Amniotic stem cell (primary cell): Measurements from ENCODE around the gene ATRNL1.
"Not testable (repeated sequence)": the region's sequence is repeated elsewhere in the genome, so short reads cannot be mapped to it uniquely, and the experiment has no call there.

Experiments used
- DNase-seq: peaks from one replicate; lab custom pipeline; 2025; lab: John Stamatoyannopoulos, UW

The ATRNL1 gene

DNA sequence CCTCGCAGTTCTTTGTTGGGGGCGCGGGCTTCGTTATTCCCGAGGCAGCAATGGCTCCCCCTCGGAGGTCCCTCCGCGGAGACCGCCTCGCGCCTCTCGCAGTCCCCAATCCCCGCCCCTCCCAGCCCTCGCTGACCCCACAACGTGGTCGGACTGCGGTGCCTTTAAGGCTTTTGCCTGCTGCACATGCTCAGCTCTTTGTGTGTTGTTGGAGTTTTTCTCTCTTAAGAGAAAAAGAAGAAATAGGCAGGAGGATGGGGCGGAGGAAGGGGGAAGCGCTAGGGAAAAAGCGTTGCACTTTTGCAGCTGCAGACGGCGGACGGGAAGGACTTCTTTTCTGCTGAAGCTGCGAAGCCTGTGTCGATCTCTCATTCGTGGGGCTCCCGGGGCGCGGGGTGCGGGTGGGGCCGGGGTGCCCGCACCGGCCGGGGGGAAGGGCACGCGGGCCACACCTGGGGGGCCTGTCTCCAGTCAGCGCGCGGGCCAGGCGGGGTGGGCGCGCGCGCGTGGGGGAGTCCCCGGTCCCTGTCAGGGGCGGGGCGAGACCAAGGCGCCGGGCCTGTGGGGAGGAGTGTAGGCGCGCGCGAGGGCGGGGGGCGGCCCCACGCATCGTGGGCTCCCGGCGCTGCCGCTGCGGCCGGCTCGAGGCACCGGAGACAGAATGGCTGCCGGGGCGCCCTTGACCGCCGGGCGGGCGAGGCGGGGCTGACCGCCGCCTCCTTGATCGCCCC is 445 bp upstream of the ATRNL1 start:
- DNase-seq, result peak; percentile 41

DNA sequence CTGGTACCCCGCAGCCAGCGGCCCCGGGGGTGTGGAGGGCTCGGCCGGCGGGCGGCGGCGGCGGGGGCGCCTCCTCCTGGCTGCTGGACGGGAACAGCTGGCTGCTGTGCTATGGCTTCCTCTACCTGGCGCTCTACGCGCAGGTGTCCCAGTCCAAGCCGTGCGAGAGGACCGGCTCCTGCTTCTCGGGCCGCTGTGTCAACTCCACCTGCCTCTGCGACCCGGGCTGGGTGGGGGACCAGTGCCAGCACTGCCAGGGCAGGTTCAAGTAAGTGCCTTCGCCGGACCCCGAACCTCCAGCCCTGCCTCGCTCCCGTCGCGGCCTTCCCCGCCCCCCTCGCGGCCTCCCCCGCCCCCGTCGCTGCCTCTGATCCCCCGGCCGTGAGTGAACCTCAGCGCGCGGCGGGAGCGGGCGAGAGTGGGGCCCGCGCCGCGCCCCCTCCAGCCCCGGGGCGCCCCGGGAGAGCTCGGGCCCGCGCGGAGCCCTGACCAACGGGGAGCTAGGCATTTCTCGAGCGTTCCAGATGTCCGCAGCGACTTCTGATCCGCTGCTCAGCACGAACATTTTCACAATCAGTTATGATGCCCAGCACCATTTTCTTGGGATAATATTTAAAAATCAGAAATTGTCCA is 727 bp downstream of the ATRNL1 start:
- DNase-seq, result no peak

GRCh38 chr10:115094416-115095140 is 1.4 kb downstream of the ATRNL1 start:
- no peak for DNase-seq

- DNase-seq, result no peak
These were observed 2.6 kb downstream of the ATRNL1 start for GRCh38 chr10:115095758-115096157.

GRCh38 chr10:115103700-115104099 is 10.5 kb downstream of the ATRNL1 start:
- no peak for DNase-seq

GRCh38 chr10:115105411-115105810 is 12.2 kb downstream of the ATRNL1 start:
- not testable (repeated sequence) for DNase-seq

DNA sequence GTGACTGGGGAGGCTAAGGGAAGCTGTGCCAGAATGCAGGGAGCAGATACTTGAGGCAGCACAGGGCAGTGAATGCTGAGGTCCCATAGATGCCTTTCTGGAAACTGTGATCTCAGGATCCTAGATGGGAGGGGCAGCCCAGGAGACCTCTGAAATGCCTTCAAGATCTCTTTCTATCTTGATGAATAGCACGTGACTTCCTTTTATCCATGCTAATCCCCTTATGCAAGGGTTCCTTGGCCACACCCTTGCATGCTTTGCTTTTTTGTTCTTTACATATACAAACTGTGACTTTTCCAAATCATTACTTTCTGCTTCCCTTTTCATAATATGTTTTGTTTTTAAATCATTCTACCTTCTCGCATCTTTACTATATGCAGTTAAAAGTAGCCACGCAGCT is 14.7 kb downstream of the ATRNL1 start:
- DNase-seq, result no peak

DNA sequence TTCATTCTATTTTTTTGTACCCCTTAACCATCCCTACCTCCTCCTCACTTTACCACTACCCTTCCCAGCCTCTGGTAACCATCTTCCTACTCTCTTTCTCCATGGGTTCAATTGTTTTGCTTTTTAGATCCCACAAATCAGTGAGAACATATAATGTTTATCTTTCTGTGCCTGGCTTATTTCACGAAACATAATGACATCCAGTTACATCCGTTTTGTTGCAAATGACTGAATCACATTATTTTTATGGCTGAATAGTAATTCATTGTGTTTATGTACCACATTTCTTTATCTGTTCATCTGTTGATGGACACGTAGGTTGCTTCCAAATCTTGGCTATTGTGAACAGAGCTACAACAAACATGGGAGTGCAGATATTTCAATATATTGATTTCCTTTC is 24.1 kb downstream of the ATRNL1 start:
- DNase-seq, result no peak

- DNase-seq, result no peak
These were observed 25.2 kb downstream of the ATRNL1 start for GRCh38 chr10:115118346-115118745.

GRCh38 chr10:115125505-115125904 is 32.3 kb downstream of the ATRNL1 start:
- no peak for DNase-seq

DNA sequence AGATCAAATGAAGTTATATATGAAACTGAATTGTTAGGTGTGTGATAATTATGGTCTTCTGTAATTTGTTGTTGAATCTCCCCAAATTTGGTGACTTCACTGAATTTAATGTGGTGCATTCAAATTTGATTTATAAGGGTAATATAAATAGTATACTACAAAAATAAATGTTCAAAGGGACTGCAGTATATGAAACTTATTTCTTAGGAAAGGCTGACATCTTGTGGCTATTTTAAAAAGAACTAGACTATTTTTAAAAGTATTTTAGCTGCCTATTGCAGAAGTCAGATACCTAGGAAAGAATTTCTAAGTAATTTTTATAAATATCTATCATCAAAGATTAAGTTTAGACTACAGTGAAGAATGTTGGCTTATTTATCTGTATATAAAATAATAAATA is 36.6 kb downstream of the ATRNL1 start:
- DNase-seq, result no peak

- DNase-seq, result no peak
These were observed 43.5 kb downstream of the ATRNL1 start for GRCh38 chr10:115136616-115137015.

- DNase-seq, result no peak
These were observed 48.1 kb downstream of the ATRNL1 start for GRCh38 chr10:115141254-115141653.

GRCh38 chr10:115157357-115157756 is 64.2 kb downstream of the ATRNL1 start:
- no peak for DNase-seq

GRCh38 chr10:115163129-115163528 is 70.0 kb downstream of the ATRNL1 start:
- DNase-seq, result no peak

DNA sequence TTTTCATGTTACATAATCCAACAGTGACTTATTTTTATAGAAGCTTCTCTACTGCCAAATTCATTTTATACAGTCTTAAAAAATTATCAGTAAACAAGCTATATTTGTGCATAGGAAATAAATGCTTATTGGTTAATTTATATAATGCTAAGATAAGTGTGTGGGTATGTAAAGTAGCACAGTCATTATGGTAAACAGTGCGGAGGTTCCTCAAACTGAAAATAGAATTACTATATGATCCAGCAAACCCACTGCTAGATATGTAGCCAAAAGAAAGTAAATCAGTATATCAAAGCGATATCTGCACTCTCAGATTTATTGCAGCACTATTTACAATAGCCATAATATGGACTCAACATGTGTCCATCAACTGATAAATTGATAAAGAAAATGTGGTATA is 71.1 kb downstream of the ATRNL1 start:
- DNase-seq, result no peak

GRCh38 chr10:115167751-115168150 is 74.6 kb downstream of the ATRNL1 start:
- no peak for DNase-seq

DNA sequence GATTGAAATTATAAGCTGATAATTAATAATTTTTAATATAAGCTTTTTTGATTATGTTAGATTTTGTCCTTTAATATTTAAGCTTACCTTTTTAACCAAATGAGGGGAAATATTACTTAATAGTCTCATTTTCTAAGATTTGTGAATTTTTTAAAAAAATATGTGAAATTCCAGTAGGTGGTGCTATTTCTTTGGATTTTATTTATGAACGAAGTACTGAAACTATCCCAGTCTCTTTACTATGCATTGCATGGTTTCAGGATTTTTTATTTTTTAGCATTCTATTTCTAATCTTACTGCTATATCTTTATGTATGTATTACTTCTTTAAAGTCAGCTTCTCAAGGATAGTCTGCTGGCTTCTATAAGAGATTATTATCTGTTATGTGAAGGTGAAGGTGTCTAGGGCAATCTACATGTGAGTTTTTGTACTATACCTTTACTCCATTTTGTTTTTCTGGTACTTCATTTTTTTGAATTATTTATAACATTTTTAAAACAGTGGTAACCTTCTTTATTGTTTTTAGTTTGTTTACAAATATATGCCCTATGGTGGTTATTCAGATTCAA is 78.3 kb downstream of the ATRNL1 start:
- no peak for DNase-seq

GRCh38 chr10:115173915-115174443 is 80.8 kb downstream of the ATRNL1 start:
- DNase-seq, result no peak

DNA sequence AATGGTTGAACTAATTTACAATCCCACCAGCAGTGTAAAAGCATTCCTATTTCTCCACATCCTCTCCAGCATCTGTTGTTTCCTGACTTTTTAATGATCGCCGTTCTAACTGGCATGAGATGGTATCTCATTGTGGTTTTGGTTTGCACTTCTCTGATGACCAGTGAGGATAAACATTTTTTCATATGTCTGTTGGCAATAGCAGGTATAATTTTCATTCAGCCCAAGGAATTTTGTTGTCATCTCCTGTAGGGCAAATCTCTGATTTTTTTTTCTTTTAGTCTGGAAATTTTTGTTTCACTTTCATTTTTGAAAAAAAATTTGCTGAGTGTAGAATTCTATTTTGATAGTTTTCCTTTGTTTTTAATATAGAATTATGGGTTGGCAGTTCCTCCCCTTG is 114.1 kb downstream of the ATRNL1 start:
- not testable (repeated sequence) for DNase-seq

- no peak for DNase-seq
These were observed 116.0 kb downstream of the ATRNL1 start for GRCh38 chr10:115209133-115209532.

DNA sequence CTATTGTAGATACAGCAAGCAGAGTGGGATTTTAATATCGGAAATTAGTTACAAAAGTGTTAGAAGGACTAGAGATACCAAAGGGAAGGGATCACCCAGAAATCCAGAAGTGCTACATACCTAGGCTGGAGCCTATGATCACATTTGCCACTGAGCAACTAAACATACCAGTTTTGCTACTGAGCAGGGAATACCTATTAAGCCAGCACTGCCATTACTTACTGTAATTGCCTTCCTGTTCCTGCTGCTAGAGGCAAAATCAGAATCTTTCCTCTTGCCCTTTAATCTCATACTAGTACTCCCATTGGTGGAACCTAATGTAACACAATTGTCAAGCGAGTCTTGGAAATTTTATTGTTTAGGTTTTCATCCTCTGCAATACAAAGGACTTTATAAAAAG is 121.7 kb downstream of the ATRNL1 start:
- no peak for DNase-seq

DNA sequence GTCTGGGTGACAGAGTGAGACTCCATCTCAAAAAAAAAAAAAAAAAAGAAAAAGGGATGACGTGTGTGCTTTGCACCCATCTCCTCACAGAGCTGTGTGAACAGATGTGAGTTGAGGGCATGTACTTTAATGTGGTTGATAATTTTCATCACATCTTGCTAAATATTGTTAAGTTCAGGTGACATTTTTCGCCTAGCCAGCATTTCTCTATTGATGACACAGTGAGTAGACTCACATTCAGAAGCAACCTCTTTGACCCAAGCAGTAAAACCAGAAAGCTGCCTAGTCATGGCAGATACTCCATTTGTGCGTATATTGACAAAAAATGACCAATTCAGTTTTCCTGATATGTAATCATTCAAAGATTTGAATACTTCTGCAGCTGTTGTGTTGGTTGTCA is 126.0 kb downstream of the ATRNL1 start:
- no peak for DNase-seq
